ENCODE measurements around the gene POLDIP2. TPM values are rescaled to one million over a fixed set of nuclear protein-coding genes. Genes with fewer than 3 reads are reported as not detected.
A peak's percentile ranks its signal among the peaks of the same experiment; 100 is the strongest.

POLDIP2 gene
- total RNA-seq, 1 donor from 2014 or later = 157 TPM

GRCh38 chr17:28391401-28391800 is 34.1 kb upstream of the POLDIP2 start:
- ATAC-seq (no peak), DNase-seq (no peak)
- intact Hi-C loops (cut with micrococcal nuclease) = no loop called here

- DNase-seq (no peak), ATAC-seq (no peak)
- intact Hi-C loops (cut with micrococcal nuclease) = no loop called here
Observed at GRCh38 chr17:28390984-28391383, 33.7 kb upstream of the POLDIP2 start.

GRCh38 chr17:28390563-28390962 is 33.2 kb upstream of the POLDIP2 start:
- intact Hi-C loops (cut with micrococcal nuclease) = no loop called here
- DNase-seq (no peak), ATAC-seq (no peak)

- intact Hi-C loops (cut with micrococcal nuclease) = no loop called here
- DNase-seq (no peak), ATAC-seq (no peak)
Observed at GRCh38 chr17:28390141-28390540, 32.8 kb upstream of the POLDIP2 start.

- intact Hi-C loops (cut with micrococcal nuclease) = no loop called here
- DNase-seq (no peak), ATAC-seq (no peak)
Observed at GRCh38 chr17:28388106-28388505, 30.8 kb upstream of the POLDIP2 start.

GRCh38 chr17:28386391-28386790 is 29.1 kb upstream of the POLDIP2 start:
- no peak for DNase-seq
- intact Hi-C loops (cut with micrococcal nuclease) = no loop called here
- ATAC-seq = no peak

- no peak for DNase-seq
- no peak for ATAC-seq
- intact Hi-C loops (cut with micrococcal nuclease) = no loop called here
Observed at GRCh38 chr17:28385406-28385805, 28.1 kb upstream of the POLDIP2 start.

- intact Hi-C loops (cut with micrococcal nuclease) = no loop called here
- peak; percentile 32 for ATAC-seq
- DNase-seq = no peak
Observed at GRCh38 chr17:28385037-28385400, 27.7 kb upstream of the POLDIP2 start.

- intact Hi-C loops (cut with micrococcal nuclease) = no loop called here
- DNase-seq = peak; percentile 65
- peak; percentile 88 for ATAC-seq
Observed at GRCh38 chr17:28384281-28385036, 27.1 kb upstream of the POLDIP2 start.

GRCh38 chr17:28381141-28381825 is 24.0 kb upstream of the POLDIP2 start:
- intact Hi-C loops (cut with micrococcal nuclease) = no loop called here
- peak; percentile 49 for DNase-seq

GRCh38 chr17:28379814-28380801 is 22.8 kb upstream of the POLDIP2 start:
- no peak for DNase-seq
- no peak for ATAC-seq
- intact Hi-C loops (cut with micrococcal nuclease) = no loop called here

More at GRCh38 chr17:28381141-28381825, 24.0 kb upstream of the POLDIP2 start:
- ATAC-seq = peak; percentile 35

GRCh38 chr17:28372945-28373274 is 15.6 kb upstream of the POLDIP2 start:
- intact Hi-C loops (cut with micrococcal nuclease) = no loop called here
- DNase-seq = no peak

GRCh38 chr17:28372203-28372944 is 15.0 kb upstream of the POLDIP2 start:
- intact Hi-C loops (cut with micrococcal nuclease) = no loop called here
- ATAC-seq = peak; percentile 7
- peak; percentile 52 for DNase-seq

More at GRCh38 chr17:28372945-28373274, 15.6 kb upstream of the POLDIP2 start:
- ATAC-seq = no peak

- DNase-seq = peak; percentile 92
- intact Hi-C loops (cut with micrococcal nuclease) = no loop called here
- ATAC-seq = peak; percentile 91
Observed at GRCh38 chr17:28371245-28372202, 14.2 kb upstream of the POLDIP2 start, which contains the start of gene SARM1. Gene SARM1, plus strand, starts transcription at chr17:28371694. Its CDS starts 339 bp downstream, at chr17:28372033.

GRCh38 chr17:28370744-28371103 is 13.4 kb upstream of the POLDIP2 start:
- ATAC-seq (no peak), DNase-seq (no peak)
- intact Hi-C loops (cut with micrococcal nuclease) = no loop called here

GRCh38 chr17:28370035-28370743 is 12.9 kb upstream of the POLDIP2 start, which contains the start of gene VTN:
Gene VTN, minus strand, starts transcription at chr17:28370307. Its CDS starts 104 bp downstream, at chr17:28370203.
- intact Hi-C loops (cut with micrococcal nuclease) = no loop called here
- ATAC-seq = peak; percentile 51
- peak; percentile 61 for DNase-seq

GRCh38 chr17:28369684-28370034 is 12.3 kb upstream of the POLDIP2 start:
- intact Hi-C loops (cut with micrococcal nuclease) = no loop called here
- no peak for ATAC-seq
- no peak for DNase-seq

All from left ventricle myocardium superior (tissue), 1 donor.